ENCODE measurements around the gene FBXW12.

DNA sequence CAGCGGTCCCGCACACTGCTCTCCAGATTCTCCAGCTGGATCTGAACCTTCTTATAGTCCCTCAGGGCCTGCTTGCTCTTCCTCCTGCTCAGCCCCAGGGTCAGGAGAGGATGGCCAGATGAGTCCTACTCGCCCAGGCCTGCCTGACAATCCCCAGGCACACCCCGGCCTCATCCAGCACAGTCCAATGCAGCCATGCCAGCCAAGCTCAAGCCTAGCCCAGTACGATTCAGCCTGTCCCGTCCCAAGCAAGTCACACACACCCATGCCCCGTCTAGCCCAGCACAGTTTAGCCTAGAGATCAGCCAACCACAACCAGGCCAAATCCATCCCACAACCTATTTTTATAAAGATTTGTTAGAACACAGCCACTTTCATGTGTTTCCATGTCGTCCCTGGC is 41.1 kb downstream of the FBXW12 start:
- TF ChIP-seq POLR2AphosphoS5 (IDR thresholded peaks at IDR 0.05; ENCODE audit: low read depth, low read length) (no peak), TAF1 (IDR thresholded peaks at IDR 0.05; ENCODE audit: borderline replicate concordance, insufficient read depth, low read length) (no peak), REST (IDR thresholded peaks at IDR 0.05; ENCODE audit: insufficient read depth in 1 of 2, low read depth in 2 of 2, low read length in 2 of 2) (no peak), SIN3A (IDR thresholded peaks at IDR 0.05; ENCODE audit: borderline replicate concordance, insufficient read depth, low read length) (no peak)
